Cerebellar cortex (tissue), 1 donor: Measurements from ENCODE around the gene THRB.
A peak's percentile ranks its signal among the peaks of the same experiment; 100 is the strongest.

Source experiments
- DNase-seq: peaks from one replicate; pipeline ENCODE4 v3.0.0-alpha.2; 2015; ENCODE audit warnings: low spot score

THRB gene

DNA sequence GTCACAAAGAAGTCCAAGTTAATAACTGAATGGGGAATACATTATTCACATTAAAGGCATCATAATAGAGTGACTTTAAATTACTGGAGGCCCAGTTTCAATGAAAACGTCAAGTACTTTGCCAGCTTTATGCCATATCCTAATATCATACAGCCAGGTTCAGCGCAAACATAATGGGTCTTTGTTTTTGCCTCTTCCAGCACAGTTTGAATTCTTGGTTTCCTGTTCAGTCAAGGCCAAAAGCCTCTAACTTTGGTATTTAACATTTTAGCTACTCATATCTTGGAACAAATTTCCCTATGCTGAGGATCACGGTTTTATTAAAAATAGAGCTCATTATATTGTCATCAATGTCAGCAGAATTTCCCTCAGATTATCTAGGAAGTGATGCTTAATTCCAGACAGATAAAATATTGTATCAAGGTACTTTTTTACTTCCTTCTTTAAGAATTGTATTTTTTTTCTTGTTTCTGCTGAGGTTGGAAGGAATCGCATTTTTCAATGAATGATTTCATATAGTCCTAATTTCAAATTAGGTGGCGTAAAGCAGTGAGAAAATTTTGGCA is 269.2 kb downstream of the THRB start:
- no peak for DNase-seq

DNA sequence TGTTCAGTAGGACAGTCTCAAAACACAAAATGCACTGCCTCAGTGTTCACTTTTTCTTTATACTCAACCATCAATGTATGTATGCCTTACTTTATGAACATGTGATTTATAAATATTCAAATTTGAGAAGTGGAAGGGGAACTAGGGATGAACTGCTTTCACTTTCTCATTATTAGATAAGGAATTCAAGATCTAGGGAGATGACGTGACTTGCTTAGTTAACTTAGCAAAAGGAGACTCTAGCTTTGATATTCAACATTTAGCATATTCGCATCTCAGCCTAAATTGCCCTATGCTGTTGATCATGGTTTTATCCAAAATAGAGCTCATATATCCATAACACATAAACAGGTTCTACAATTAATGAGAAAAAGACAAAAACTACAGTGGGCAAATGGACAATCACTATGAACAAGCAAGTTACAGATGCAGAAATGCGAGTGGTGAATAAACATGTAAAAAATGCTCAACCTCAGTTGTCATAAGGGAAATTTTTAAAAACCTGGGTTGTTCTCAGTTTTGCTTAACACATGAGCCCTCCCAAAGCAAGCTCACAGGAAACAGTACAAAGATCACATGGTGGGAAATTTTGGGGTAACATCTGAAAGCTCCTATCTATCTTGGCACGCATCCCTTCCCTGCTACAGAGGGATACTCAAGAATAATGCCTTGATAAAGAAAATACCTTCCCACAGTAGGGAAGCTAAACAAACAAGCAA is 269.8 kb downstream of the THRB start:
- no peak for DNase-seq

DNA sequence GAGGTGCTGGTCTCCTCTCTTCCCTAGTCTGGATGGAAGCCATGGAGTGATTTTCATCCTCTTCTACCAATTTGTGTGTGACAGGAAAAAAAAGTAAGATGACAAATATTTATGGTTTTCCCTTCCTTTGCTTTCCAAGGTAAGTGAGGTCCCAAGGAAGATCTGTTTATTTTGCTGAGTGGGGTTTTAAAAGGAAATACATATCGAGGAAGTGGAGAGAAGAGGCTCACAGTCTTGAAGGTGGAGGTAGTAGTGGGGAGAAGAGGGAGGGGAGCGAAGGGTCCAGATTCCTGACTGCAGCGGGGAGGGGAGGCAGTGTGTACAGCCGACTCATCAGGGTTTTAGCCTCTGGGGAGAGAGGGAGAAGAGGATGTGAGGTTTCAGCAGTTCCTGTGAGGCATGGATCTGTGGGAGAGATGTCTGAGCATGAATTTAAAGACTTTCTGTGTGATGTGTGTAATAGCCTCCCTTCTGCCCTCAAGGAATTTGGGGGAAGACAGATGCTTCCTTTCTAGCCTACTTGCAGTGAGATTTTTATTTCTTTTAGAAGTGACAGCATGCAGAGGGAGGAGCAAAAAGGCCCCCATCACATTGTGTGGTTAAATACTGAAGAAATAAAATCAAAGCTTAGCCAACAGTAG is 272.4 kb downstream of the THRB start:
- DNase-seq, result no peak

DNA sequence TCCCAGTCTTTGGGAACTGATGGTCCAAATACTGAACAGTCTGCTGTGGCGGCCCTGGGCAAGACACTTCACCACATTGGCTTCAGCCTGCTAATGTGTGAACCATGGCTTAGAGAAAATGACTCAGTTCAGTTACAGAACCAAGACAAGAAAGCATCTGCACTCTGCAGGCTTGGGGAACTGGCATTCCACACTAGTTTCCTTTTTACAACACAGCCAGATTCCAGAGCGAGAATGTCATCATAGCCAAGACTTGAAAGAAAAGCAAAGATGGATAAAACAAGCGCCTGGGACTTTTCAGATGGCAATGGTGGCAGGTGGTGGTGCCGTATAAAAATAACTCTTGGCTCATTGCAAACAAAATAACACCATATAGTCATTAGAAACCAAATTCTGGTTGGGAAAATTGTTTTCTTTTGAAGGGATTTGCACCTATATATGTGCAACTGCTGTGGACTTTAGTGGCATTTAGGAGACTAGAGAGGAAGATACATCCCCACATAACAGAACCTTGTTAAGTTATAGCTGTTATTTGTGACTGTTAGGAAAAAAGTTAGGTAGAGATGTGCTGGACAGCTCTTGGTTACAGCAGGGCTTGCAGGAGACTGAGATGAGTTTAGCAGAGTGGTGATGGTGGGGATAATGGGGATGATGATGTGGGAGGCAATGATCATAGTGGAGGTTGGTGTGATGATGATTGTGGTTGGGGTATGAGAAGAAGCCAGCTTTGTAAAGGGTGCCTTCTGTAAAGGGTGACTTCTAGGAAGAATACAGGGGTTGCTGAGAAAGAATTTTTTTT is 273.6 kb downstream of the THRB start:
- DNase-seq, result no peak

DNA sequence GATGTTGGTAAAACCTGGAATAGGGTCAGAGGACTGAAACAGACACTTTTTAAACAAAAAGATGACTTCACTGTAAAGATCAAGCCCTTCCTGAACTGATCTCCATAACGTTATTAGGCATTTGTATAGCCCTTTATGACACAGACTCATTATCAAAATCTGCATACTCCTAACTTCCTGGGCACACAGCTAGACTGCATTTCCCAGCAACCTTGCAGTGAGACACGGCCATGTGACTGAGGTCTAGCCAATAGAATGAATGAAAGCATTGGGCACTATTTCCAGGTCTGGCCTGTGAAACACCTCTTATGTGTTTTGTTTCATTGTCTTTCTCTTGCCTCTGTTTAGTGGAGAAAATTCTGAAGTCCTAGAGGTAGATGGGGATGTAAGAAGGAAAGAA is 279.1 kb downstream of the THRB start:
- DNase-seq, result no peak

DNA sequence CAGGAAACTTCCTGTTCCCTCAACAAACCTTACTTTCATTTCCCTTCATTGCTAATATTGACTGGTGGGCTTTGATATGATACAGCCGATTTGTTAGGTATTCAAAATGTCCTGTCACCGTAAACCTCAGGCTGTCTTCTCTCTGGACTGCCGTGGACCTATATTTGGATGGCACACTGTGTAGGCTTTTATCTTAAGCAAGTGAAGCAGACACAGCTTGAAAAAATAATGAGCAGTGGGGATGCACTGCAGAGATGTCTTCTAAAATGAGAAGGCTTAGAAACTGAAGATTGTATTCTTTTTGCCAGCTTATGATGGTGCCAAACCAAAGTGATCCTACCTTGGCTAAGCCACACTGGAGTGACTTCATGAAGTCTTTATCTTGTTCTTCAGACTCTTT is 283.3 kb downstream of the THRB start:
- no peak for DNase-seq

DNA sequence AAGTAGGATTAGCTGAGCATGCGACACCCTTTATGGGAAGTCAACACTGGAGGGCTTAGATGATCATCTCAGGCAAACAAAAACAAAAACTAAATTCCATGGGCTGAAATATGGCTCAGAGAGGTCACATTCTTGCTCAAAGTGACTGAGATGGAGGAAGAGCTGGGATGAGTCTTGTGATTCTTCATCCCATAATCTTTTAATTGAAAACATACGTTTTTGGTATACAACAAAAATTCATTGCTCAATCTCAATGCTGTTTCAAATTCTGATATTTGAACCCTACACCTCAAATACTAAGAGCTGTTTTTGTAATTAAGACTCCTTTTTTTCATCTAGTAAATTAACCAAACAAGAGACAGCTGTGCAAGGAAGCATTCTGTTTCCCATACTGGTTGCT is 292.6 kb downstream of the THRB start:
- DNase-seq, result no peak

DNA sequence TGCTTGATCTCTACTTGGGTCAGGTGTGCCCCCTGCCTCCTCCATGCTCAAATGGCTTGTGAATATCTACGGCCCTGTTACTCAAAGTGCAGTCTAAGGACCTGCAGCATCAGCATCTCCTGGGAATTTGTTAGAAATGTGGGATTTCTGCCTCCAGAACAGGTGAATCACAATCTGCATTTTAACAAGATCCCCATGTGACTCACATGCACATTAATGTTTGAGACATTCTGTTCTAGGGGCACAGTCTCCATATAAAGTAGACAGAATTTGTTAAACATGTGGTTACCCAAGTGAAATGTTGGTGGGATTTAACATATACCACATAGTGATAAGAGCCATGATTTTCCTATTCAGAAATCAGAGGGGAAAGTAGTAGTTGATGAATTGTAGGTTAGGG is 293.3 kb downstream of the THRB start:
- no peak for DNase-seq

DNA sequence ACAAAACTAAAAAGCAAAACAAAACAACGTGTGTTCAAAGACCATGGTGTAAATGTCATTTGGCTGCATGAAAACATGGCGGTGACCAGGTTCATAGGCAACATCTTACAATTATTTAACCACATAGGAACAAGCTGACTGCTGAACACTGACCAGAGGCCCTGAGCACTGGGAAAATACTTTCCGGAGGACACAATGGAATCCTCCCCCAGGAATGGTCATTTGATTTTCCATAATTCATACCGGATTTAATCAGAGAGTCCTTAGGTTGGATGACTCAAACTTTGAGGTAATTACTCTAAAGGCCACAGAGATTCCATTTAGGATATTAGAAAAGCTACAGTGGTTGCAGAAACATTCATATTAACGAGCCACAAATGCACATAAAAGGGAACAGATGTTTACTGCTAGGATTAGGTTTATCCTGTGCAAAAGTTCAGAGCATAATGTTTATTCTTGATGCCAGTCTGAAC is 294.8 kb downstream of the THRB start:
- no peak for DNase-seq

DNA sequence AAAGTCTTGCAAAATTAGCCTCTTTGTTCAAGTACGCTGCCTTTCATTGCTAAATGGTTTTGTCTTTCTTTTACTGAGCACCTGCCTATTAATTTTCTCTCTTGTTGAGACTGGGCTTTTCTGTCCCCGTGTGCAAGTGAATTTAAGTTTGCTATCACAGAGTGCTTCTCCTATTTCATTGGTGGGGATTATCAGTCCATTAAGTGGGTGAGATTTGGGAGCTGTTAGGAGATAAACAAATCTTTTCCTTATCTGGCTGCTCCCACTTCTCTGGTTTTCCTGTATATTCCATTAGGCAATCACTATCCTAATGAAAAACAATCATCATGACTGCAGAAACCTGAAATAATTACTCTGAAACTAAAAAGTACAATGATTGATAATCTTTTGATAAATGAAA is 295.4 kb downstream of the THRB start:
- no peak for DNase-seq

DNA sequence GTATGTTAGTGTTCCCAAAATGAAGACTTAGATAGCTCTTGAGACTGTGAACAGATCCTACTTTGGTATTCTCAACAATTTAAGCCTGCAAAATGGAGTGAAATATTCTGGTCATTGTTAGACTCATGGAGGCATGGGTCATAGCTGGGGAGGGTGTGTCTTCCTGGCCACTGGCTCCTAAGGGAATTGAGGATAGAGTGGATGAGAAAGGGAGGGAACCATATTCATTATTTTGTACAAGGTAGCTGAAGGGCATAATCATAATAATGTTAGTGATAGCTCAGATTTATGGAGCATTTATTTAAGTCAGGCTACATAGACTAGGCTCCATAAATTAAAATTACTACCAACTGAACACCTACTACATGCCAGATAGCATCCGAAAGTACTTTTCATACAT is 295.9 kb downstream of the THRB start:
- no peak for DNase-seq

DNA sequence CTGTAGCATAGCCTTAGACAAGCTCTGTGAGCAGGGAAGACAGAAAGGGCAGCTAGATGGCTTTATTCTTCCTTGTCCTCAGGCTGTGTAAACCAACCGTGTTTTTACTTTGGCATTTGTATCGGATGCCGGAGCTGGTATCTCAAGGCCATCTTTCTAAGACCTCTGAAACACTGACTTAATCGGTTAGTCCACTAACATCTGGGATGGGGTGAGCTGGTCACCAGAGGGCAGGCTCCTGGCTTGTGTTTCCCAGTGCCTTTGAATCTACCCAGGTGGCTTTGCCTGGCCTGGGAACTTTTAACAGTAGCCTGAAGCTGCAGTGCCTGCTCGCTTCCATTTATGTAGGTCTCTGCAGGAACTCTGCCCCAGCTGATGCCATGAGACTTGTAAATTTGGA is 296.8 kb downstream of the THRB start:
- no peak for DNase-seq

DNA sequence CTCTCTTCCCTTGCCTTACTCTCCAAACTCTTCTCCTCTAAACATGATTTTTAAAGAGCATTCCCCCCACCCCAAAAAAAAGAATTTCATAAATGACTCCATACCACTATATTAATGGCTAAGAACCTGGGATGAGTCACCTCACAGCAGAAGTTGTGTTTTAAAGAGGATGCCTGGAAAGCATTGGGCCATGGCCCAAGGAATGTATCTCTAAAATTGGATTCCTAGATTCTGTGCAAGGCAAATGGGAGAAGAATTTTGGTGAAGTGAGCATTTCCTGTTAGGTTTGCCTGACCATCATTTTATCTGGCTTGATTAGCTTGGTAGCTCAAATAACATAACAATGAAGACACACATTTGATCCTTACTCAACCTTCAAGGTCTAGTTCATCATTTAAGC is 298.1 kb downstream of the THRB start:
- no peak for DNase-seq

DNA sequence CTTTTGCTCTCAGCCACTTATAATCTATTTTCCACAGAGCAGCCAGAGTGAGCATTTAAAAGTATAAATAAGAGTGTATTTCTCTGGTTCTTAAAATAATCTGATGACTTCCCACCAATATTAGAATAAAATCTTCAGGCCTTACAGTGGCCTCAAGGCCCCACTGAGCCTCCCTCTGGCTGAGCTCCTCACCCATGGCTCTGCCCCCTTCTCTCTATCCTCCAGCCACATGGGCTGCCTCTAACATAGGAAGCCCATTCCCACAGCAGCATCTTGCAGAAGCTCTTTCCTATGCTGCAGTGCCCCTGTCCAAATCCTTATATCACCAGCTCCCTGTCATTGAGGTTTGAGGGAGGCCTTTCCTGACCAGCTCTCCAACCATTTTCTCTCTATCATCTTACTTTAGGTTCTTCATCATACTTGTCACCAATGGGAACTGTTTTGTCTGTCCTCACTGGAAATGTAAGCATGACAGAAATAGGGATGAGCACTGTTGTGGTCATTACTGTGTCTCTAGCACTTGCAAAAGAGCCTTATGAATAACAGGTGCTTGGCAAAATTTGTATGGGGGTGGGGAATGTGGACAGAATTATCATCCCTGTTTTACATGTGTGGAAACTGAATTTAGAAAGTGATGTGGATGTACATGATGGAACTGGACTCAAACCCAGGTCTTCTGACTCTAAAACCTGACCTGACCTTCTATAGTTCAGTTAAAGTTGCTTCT is 299.0 kb downstream of the THRB start:
- DNase-seq, result no peak

DNA sequence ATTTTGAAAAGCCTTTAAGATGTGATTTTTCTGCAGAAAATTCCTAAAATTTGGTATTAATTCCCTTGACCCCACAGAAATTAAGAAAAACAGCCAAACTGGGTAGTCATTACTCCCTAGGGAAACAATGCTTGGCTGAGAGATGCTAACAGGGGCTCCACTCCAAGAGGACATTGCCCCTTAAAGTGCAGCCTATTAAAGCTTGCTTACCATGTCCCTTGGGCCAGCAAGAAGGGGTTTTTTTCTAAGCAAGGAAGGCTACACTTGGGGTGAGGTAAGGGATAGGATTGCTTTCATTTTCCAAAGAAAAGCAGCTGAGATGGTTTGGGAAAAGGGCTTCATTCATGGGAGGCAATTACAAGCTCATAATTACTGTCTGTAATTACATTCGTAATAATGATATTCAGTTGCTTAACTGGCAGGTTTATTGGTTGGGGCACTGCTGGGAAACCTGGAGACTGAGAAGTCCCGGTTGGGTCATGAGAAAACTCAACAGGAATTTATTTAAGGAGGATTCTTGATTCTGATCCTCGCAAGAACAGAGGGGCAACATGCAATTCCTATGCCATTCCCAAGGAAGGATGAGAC is 302.1 kb downstream of the THRB start:
- no peak for DNase-seq

DNA sequence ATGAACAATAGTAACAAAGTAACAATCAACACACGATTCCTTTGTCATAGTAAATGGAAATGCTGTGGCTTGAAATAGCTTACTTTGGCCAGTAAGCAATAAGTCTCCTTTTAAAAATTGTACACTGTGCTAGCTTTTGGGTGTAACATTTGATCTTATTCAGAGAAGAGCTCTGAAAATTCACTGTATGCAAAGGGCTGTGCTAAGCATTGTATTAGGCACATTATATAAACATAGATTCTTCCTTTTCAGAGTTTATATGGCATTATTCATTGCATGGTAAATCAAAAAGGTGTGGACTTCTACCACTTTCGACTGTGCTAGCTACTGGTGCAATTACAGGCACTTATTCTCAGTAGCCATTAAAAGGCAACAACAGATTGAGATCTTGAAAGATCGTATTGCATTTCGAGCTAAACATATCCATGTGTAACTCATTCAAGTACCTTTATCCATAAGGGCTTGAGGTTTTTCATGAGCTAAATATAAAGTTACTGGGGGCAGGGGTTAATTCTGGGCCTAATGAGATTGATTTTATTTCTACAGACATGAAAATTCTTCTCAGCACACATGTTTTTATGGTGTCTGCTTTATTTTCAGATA is 302.7 kb downstream of the THRB start:
- no peak for DNase-seq

DNA sequence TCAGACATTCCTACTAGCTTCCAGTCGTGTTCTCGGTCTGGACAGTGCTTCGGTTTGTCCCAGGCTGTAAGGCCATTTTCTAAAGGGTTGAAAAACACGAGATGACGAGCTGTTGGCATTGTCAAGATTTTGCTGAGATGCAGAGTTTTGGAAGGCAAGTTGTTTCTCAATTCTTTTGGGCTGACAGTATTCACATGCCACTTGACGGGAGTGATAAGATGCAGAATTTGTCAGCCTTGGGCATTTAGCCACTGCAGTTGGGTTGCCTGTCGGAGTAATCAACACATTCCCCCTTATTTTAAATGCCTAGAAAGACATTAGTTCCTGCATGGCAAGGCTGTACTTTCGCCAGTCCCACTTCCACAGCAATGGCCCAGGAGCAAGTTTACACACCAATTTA is 304.4 kb downstream of the THRB start:
- DNase-seq, result no peak

DNA sequence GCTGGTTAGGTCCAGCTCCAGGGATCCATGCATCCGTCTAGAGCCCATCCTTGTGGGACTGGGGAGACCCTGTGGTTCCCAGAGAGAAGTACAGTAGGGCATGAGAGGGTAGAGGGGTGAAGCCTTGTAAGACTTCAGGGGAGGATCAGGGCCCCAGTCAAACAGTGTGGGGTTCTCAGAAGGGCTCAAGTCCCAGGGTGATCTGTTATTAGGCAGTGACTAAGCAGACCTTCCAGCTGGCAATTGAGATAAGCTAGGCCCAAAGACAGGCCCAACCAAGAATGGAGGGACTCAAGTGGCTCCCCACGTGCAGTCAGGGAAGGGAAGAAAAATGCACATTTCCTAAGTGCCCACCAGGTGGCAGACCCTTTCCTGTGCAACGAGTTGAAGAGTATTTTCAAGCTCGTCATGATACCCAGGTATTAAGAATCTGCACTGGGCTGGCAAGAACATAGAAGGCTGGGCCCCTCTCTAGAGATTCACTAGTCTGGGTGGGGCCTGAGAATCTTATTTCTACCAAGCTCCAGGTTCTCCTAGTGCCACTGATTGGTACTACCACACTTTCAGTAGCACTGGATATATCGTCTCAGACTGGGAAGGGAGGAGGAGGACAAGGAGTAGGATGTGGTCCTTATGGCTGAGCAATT is 308.8 kb downstream of the THRB start:
- DNase-seq, result peak; percentile 35

DNA sequence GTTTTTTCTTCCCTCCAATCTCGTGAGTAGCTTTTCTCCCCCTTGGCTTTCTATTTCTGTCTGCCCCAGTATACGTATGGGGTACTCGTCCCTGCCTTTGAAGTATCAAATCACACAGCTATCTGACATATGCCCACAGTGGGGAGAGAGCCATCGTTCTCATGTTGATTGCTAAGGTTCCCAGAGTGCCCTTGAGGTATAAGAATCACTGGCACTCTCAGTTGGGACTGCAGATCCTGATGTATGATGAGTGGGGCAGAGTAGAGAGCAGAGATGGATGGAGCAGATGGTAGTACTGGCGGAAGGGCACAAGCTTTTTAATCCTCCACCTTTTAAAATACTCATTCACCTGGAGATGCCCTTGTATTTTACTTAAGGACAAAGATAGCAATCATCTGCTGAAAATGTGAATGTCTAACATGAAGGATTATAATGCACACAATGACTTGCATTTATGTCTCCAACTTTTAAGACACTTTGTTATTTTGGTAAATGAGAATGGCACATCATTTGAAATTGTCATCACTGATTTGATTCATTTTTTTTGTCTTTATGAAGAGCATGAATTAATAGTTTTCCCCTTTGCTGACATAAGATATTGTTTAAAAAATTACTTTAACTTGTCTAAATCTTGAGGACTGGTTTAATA is 310.0 kb downstream of the THRB start:
- DNase-seq, result no peak

DNA sequence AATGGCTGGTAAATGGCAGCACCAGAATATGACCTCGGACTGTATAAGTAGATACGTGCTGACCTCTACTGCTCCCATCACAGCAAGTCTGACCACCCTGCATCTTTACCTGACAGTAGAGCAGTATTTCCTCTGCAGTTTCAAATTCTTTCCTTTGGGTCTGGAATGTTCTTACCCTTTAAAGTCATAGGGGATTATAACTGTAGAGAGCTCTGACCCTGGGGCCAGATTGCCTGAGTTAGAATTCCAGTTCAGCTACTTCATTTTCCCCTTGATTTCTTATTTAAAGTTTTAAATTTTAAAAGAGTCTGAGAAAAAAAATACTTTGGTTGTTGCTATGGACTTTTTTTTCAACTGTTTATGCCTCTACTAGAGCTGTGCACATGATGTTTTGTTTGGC is 311.9 kb downstream of the THRB start:
- DNase-seq, result no peak
